ENCODE measurements around the gene GPR35.
"Not testable (repeated sequence)": the region's sequence is repeated elsewhere in the genome, so short reads cannot be mapped to it uniquely, and the experiment has no call there.

Gene GPR35

DNA sequence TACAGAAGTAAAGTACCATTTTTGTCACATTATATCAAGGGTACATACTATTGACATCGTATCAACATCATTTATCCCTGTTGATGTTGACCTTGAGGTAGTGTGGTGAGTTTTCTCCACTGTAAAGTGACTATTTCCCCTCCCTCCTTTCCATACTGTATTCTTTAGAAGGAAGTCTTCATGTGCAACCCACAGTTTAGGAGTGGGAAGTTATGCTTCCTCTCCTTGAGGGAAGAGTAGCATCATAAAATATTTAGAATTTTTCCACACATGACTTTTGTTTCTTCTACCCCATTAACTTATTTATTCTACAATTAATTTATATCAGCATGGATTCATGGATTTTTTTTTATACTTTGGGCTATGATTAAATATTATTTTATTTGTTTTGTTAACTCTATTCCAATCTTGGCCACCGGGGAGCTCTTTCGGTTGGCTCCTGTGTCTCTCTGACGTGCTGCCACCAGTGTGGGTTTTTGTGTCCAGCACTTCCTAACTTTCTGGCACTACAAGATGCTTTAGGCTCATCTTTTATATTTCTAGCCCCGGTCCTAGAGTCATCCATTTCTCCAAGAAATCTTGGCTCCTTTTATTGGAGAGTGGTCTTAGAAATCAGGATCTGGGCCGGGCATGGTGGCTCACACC, 38.4 kb downstream of the GPR35 start:
- DNase-seq = no peak

DNA sequence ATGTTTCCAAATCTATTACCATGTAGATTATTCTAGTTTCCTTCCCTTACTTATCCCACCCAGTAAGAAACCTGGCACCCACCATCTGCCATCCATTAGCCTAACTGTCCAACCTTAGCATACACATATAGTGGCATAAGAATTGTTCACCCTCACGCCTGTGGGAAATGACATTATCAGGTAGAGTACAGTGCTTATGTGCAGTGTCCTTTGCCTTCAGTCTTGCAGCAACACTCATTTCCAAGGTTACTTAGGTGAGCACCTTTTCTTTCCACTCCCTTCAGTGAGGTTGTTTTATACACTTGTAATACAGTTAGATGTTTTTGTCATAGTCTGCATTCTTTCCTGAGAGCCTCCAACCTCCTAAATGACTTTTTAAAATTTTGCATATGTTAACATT, 39.3 kb downstream of the GPR35 start:
- no peak for DNase-seq

DNA sequence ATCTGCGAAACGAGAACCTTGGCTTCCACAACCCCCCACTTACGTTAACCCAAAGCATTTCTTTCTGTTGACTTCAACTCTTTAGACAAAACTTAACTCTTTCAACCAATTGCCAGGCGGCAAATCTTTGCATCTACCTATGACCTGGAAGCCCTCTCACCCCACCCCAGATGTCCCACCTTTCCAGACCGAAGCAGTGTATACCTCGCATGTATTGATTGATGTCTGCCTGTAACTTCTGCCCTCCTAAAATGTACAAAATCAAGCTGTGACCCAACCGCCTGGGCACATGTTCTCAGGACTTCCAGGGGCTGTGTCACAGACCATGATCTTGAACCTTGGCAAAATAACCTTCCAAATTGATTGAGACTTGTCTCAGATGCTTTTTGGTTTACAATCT, 45.1 kb downstream of the GPR35 start:
- no peak for DNase-seq

DNA sequence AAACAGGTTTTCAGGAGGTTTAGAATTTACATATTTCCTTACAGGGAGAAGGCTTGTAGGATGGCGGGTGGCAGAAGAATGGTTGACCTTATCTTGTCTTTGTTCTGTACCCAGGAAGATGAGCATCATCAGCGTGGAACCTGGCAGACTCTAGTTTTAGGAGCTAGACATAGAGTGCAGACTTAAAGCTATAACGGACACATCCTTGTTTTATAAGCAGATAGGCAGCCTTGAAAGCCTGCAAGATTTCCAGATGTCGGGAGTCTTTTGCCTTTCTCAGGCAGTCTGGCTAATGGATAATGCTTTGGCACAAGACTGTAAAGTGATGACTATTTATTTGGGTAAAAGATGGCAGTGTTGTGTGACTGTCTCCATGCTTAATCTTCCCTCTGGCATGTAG, 45.7 kb downstream of the GPR35 start:
- no peak for DNase-seq

DNA sequence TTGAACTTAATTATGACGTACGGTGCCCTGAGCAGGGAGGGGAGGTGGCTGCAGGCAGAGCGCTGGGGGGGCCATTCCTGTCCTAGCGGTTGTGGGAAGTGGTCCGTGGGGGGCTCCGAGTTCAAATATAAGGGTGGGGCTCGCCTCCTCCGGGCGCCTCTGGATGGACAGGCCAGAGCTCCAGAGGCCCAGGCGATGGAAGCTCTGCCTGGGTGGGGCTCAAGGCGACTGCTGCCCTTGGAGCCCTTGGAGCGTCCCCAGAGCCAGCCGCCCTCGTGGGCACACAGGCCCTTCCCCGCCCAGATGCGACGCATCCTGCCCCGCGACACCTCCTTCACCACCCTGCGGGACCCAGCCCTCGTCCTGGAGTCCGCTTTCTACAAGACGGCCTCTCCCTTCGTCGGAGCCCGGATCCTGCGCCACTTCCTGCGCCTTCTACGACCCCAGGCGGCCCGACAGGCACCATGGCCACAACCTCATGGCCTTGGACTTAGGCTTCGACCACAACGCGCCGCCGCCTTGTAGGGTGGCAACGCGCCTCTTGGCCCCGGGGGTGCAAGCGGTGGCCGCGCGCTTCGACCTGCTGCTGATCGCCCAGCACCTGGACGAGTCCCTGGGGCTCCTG, 46.9 kb downstream of the GPR35 start:
- DNase-seq = no peak

DNA sequence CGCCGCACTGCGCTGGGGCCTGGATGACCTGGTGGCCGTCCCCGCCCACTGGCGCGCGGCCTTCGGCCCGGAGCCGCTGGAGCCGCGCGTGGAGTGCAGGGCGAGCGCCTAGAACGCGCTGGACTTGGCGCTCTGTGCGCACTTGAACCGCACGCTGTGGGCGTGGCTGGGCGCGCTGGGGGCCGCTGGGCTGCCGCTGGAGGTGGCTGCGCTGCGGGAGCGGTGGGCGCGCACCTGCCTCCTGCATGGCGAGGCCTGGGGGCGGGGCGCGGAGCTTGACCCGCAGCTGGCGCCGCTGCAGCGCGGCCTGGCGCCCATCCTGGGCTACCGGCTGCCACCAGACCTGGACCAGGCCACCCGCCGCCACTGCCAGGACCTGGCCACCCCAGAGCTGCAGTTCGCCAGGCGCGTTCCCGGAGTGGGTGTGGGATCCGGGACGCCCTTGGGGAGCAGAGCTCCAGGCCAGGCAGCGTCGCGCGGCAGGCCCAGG, 47.5 kb downstream of the GPR35 start:
- DNase-seq = no peak

DNA sequence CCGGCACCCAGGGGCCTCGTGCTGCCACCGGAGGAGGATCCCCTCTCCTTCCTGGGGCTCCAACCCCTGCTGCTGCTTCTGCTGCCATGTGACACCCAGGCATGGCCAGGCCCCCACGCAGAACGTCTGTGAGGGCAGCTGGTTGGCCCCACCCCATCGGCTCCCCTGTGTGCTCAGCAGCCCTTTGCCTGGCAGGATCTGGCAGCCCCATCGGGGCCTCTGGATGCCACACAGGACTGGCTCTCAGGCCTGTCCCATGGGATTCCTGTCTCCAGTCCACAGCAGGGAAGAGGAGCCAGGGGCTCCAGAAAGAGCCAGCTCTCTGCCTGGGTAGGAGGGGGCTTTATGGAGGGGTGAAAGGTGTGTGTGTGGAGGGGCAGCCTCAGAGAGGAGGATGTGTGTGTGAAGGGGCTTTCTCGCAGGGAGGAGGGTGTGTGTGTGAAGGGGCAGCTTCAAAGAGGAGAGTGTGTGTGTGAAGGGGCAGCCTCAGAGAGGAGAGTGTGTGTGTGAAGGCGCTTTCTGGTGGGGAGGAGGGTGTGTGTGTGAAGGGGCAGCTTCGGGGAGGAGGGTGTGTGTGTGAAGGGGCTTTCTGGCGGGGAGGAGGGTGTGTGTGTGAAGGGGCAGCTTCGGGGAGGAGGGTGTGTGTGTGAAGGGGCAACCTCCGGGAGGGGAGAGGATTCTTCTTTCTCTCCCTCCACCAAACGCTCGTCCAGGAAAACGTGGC, 49.3 kb downstream of the GPR35 start:
- not testable (repeated sequence) for DNase-seq

DNA sequence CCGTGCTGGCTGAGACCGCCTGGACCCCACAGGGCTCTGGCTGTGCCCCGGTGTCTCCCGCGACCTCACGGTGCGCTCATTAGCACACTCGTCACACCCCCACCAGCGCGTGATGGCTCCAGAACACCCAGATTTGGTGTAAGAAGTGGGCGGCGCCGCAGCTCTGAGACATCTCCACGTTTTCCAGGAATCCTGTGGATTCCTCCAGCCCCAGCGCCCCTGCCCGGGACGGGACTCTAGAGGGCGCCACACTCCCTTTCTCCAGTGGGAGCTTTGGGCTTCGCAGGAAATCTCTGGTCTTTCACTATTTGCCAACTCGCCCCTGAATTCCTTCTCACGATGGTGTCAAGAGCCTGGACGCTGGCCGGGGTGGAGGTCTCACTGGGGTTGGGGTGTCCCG, 50.1 kb downstream of the GPR35 start:
- not testable (repeated sequence) for DNase-seq

DNA sequence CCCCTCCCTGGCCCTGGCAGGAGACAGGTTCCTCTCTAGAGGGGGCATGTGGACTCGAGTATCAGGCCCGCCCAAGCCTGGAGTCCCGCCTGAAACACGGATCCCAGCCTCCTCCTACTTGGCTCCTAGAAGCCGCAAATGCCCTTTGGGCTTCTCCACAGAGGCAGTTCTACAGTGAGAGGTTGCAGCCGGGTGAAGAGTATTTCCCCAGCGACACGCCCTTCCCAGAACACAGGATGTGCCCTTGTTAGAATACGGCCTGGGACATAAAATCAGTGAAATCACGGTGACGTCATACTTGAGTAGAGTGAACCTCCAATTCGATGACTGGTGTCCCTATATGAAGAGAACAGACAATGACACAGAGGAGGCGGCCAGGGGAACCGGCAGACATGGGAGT, 52.8 kb downstream of the GPR35 start:
- not testable (repeated sequence) for DNase-seq

DNA sequence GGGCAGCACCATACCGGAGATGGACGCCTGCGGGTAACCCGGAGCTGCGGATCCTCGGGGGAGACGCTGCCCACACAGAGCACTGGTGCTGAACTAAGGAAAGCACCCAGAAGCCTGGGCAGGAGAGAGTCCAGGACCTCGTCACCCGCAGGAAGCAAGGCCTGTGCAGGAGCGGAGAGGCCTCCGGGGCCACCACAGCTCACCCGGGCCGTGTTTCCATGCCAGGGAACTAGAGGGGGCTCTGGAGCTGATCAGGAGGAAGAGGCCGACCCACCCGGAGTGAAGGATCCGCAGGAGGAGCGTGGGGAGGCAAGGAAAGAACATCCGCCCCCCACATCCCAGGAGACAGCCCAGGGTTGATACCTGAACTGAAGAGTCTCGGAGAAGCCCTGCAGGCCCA, 53.6 kb downstream of the GPR35 start:
- not testable (repeated sequence) for DNase-seq

DNA sequence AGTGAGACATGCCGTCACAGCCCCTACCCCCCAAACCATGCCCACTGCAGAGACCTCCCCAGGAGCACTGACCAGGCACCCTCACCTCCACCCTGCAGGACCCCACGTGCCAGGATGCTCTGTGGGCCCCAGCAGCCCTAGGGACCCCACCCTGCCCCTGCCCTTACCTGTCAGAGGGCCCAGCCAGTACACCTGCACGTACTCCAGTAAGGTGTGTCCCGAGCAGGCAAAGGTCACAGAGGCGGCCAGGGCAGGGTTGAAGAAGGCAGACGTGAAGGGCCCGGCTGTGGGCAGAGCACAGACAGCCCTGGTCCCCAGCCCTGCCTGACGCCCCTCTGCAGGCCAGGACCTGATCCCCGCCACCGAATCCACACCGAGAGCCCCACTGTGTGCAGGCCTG, 54.9 kb downstream of the GPR35 start:
- not testable (repeated sequence) for DNase-seq

All from activated CD4-positive, CD25-positive, alpha-beta regulatory T cell (primary cell).